ENCODE data around the gene PDE11A. TPM values are rescaled to one million over a fixed set of nuclear protein-coding genes. Genes with fewer than 3 reads are reported as not detected.
A peak's percentile ranks its signal among the peaks of the same experiment; 100 is the strongest.

Gene PDE11A
- total RNA-seq, 1 donor from 2014 or later: 0.17 TPM

- no peak for DNase-seq
These were observed 350.6 kb downstream of the PDE11A start for GRCh38 chr2:177721818-177722567.

- DNase-seq: no peak
These were observed 351.5 kb downstream of the PDE11A start for GRCh38 chr2:177721087-177721486.

DNA sequence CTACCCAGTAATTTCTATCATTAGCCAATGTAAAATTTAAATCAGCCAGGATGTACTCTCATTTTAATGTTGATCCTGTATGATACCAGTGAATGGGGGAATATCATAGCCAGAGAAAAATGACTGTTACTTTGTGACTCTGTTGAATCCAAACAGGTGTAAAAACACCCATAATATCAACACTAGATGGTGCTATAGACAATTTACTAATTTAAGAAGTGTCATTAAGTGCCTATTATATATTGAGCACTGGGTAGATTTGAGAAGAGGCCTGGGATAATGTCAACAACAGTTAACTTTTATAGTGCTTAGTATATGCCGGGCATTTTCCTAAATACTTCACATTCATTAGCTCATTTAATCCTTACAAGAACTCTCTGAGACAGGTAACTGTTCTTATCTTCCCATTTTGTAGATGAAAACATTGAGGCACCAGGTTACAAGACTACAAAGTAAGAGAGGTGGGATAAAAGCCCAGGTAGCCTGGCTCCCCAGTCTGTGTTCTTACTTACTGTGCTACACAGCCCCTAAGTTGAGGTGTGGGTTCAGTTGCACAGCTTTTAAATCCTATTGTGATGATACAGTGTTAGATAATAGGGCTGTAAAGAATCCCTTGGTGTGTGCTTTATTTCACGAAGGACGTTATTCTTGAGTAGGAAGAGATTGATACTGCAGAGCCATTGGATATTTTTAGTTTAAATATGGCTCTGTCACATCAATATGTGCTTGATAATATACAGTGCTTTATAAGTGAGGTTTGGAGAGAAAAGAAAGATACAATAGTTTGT is 354.6 kb downstream of the PDE11A start:
- DNase-seq: peak; percentile 43

DNA sequence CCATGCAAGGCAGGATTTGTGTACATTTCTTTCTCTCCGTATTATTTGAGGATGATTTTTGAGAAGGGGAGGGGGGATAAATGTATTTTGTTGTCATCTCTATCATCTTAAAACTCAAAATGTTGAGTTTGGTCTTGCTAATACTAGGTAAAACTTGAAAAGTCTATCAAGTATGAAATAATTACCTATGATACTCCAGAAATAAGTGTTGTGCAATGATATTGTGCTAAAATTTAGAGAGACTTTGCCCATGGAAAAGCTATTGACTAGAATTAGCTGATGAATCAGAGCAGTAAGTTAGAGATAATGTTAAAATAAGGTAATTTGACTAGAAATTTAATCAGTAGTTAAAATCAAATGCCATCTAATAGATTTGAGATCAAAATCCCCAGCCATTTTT is 356.1 kb downstream of the PDE11A start:
- DNase-seq: no peak

- no peak for DNase-seq
These were observed 356.8 kb downstream of the PDE11A start for GRCh38 chr2:177715771-177716170.

DNA sequence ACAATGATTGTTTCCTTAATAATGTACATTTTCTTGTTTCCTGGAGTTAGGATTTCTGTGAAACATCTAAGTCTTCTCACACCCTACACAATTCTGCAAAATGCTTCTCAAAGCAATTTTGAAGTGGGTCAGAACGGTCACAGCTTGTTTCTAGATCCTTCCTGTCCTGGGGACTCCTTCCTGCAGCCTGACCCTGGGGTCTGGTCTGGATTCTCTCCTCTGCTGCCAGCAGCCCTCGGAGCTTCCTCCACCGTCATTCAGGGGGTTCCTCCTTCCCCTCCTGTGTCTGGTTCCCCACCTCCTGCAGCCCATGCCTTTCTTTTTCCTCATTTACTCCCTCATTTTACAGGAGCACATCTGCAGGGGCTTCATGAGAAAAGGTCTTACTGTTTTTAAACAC is 357.9 kb downstream of the PDE11A start:
- DNase-seq: no peak

GRCh38 chr2:177712462-177712861 is 360.1 kb downstream of the PDE11A start:
- DNase-seq: no peak

GRCh38 chr2:177711483-177712265 is 360.9 kb downstream of the PDE11A start:
- DNase-seq: no peak

- DNase-seq: no peak
These were observed 361.7 kb downstream of the PDE11A start for GRCh38 chr2:177710889-177711288.

- no peak for DNase-seq
These were observed 362.6 kb downstream of the PDE11A start for GRCh38 chr2:177709986-177710401.

DNA sequence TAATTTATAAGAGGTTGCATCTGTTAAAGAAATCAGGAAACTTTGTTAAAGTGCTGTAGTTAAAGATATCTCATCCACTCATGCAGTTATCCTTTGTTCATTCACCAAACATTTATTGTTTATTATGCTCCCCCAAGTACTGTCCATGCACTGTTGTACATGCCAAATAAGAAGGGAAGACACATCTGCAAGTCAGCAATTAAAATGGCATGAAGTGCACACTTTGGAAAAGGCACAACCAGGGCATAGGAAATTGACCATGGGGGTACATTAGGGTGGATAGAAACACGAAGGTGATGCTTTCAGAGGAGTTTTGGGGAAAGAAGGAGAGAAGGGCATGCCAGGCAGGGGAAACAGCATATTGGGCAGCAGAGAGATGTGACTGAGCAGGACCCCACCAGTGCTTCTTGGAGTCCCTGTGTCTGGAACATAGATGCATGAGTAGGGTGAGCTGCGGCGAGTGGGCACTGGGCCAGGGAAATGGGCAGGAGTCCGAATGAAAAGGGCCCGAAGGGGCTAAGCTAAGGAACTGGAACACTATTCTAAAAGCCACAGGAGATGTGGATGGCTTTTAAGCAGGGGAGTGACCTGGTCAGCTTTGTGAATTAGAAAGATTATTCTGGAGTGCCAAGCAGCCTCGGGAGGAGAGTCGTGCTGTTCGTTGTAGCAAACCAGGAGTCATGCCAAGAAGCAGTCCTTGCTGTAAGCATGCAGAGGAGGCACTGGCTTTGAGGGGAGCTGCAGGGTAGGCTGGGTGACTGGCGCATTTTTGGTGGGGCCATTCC is 363.7 kb downstream of the PDE11A start:
- no peak for DNase-seq

GRCh38 chr2:177708106-177708505 is 364.5 kb downstream of the PDE11A start:
- no peak for DNase-seq

DNA sequence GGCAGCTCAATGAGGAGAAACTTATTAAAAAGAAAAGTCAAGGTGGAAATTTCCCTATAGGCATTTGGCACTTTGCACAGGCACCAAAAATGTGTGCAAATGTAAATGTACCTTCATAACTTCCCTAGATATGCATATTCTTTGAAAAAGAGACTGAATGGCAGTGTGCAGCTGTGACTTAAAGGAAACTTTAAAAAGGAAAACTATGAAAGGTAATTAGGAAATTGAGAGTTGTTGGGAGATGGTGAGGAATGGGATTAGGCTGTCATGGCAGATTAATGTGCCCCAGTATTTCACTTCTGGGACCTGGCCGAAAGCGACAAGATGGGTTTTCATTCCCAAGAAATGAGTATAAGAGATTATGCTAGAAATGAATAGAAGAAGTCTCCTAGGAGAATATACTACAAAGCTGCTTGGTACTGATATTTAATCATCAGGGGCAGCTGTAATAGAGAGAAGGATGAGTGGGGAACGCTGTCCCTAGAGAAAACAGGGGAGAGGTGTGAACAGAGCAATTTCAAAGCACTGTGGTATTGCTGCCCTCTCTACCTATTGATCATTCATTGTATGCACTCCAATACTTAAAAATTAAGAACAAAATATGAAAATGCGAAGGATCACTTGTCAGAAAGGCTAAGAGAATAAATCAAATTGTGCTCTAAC is 366.9 kb downstream of the PDE11A start:
- no peak for DNase-seq

DNA sequence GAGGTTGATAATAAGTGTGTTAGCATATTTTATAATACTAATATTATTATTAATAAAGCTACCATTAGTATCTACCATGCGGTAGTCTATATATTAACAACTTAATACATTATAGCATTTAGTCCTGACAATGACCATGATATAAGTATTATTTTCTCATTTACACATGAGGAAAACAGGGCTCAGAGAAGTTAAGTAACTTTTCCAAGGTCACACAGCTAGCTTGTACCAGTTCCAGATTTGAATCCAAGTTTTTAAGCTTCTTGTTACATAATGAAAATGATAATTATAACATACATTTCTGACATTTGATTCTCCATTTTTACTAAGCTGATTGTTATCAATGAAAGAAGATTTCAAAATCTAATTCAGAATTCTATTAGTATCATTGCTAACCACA is 369.4 kb downstream of the PDE11A start:
- DNase-seq: no peak

- DNase-seq: no peak
These were observed 374.3 kb downstream of the PDE11A start for GRCh38 chr2:177698281-177698680.

GRCh38 chr2:177694348-177694747 is 378.2 kb downstream of the PDE11A start:
- DNase-seq: no peak

GRCh38 chr2:177693658-177694339 is 378.8 kb downstream of the PDE11A start:
- DNase-seq: no peak

DNA sequence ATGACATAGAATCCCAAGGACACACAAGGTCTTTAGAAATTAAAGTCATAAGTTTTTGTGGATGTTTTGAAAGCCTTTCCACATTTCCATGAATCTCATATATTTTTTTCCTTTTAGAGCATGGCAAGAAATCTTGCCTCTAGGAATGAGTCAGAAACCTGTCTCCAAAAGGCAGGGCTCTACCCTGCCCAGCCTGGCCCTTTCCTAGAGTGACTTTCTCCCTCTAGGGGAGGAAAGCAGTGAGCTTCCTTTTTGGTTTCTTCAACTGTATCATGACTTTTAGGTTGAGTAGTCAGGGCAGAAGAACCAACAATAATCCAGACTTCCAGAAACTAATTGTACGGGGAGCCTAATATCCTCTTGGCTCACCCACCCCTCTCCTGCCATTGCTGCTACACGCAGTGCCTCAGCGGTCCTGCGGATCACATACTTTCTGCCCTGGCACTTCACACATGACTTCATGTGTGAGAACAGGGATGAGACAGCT is 379.8 kb downstream of the PDE11A start:
- no peak for DNase-seq

GRCh38 chr2:177692042-177692782 is 380.4 kb downstream of the PDE11A start:
- DNase-seq: no peak

DNA sequence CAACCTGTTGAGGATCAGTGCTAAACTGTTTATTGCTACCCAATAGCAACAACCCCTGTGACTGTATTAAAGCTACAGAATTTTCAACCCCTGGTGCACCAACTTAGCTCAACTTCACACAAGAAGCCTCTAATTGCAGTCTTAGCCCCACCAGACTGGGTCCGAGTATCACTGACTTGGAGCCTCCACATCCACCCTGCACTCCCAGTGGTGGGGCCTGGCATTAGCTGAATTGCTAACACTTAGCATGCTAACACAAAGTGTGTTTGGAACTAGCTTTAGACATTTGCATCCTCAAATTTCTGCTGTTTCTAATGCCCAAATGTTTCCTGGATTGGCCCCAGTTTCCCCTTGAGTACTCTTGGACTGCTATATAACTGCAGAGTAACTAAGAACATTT is 381.4 kb downstream of the PDE11A start:
- no peak for DNase-seq
